HG03457 (cell line): ENCODE data around the gene TRIM3.
"Not testable (repeated sequence)": the region's sequence is repeated elsewhere in the genome, so short reads cannot be mapped to it uniquely, and the experiment has no call there.

Experiments
- ATAC-seq: cut with Tn5 transposase; IDR thresholded peaks from one replicate; pipeline ENCODE4 v1.9.1; 2021; ENCODE audit warnings: moderate number of reproducible peaks; ENCODE audit not compliant: unreplicated experiment

Gene TRIM3

DNA sequence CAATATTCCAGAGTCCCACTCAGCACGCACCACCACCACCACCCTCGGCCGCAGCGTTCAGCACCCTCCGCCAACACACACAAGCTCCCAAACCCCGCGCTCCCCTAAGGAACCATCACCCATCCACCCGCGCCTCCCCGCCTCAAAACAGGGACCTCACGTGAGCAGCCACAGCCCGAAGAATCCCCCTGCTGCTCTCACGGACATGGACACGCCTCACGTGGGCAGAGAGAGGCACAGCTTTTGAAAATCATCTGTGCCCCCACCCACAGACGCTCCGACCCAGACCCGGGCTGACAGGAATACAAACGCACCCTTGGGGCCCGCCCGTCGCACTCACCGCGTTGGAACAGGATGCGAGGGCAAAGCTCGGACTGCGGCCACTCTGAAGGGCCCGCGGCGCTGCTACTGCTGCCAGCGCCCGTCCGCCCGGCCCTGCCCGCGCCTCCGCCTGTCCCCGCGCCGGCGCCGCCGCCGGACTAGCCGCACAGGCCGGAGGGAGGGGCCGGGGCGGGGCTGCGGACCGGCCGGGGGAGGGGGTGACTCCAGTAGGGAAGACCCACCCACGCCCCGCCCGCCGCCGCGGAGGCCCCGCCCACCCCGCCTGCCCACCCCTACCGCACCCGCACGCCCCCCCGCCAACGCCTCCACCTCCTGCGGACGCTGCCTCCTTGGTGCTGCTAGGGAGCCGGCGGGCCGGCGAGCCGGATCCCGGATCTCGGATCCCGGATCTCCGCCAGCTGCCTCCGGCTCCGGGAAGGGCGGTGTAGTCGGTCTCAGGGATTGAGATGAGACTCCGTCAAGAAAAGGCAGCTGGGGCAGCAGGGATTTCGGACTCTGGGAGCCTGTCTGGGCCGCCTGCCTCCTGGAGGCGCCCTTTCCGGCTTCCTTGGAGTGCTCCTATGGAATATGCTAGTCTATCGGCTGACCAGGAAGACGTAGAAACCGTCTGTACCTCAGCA is at the start of gene TRIM3:
TSS of gene TRIM3 (minus strand) at position 491 of the 962 bp plus-strand sequence. CDS start 8,246 bp downstream, outside the sequence.
- peak; percentile 46 for ATAC-seq

DNA sequence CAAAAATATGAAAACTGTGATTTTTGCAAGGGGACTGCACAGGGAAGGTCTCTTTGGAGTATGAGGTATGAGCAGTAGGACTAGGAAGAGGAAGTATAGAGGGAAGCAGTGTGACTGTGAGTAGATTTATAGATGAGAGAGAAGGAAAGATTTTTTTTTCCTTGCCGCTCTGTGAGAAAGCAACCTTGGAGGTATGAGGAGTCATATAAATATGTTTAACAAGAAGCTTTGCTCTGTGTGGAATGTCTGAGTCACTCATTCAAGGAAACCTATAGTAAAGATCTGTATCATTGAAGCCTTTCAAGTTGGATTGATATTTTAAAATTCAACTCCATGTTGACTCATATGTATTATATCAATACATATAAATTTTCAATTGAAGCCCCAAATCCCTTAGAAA is 49.5 kb upstream of the TRIM3 start:
- ATAC-seq = no peak

DNA sequence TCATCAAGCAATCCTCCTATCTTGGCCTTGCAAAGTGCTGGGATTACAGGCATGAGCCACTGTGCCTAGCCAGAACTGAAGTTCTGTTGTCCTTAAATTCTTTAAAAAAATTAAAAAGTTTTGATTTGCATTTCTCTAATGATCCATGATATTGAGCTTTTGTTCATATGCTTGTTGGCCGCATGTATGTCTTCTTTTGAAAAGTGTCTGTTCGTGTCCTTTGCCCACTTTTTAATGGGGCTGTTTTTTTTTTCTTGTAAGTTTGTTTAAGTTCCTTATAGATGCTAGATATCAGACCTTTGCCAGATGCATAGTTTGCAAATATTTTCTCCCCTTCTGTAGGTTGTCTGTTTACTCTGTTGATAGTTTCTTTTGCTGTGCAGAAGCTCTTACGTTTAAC is 48.2 kb upstream of the TRIM3 start:
- ATAC-seq = not testable (repeated sequence)

DNA sequence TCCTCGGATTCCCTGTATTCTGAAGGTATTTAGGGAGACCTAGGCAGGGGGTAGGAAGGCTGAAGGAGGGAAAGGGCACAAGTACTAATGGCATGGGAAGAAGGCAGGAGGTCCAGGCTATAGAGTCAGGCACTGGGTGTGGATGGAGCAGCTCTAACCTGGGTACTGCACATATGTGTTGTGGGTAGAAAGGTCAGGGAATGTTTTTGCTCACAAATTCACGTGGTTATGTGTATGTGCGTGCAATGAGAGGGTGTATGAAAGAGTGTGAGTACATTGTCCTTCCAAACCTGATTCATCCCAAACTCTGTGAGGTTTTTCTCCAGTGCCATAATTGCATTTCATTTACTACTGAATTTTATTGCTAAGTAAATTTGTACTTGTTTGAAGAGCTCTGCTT is 46.5 kb upstream of the TRIM3 start:
- ATAC-seq = no peak

DNA sequence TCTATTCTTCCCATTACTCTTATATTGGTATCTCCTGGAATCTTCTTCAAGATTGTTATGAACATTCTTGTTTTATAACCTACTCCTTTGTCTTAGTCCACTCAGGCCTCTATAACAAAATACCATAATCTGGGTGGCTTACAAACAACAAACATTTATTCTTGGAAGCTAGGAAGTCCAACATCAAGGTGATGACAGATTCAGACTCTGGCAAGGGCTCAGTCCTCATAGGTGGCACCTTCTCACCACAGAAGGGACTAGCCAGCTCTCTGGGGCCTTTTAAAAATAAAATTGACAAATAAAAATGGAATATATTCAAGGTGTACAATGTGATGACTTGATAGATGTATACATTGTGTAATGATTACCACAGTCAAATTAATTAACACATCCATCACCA is 43.1 kb upstream of the TRIM3 start:
- no peak for ATAC-seq

DNA sequence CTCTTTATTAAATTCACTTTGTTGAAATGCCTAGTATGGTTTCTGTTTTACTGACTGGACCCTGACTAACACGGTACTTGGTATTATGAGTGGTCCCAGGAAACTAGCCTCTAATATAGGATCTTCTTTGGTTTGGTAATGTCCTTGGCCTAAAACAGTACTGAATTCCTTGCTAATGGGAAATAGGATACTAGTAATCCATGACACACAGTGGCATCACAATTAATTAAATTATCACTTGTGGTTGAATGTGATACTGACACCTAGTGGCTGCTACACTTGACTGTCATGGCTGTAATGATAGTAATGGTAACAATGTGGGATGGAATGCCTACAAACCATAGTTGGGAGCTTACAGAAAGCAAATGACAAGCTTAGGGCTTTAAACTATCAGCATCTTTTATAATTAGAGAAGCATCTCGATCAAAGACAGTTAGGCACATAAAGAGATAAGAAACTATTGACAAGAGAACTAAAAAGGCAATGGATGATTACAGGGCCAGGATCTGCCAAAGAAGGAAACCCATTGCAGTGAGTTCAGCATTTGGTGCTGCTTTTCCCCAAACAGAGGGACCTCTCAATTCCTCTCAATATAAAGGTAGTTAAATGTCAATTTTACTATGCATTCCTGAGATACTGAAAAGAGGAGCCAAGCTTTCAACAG is 32.0 kb upstream of the TRIM3 start:
- no peak for ATAC-seq

DNA sequence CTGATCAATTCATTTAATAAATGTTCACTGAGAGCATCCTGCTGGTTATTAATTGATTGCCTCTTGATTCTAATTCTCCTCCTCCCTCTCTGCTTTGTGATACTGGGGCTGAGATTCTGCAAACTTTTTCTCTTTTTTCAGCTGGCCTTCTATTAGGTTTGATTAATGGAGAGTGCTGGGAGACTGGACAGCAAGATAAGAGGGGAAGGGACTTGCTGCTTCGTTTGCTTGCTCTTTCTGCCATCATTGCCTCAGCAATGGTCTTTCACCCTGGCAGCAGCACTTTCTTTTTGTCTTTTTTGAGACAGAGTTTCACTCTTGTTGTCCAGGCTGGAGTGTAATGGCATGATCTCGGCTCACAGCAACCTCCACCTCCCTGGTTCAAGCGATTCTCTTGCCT is 30.4 kb upstream of the TRIM3 start:
- no peak for ATAC-seq

DNA sequence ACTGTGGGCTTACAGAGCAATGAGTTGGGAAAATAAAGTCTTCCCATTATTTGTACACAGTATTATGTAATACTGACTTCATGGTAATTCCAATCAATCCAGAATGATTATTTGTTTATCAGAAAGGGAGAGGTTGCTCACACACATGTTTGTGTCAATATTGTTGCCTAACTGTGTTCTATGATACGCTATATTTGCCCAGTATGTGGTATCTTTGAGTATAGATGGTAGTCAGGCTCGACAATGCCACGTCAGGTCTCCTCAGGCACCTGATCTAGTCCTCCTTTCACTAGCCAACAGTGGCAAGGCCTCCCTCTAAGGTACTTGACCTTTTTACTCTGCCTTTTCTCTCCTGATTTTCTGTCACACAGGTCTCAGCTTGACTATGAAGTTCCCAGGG is 28.6 kb upstream of the TRIM3 start:
- ATAC-seq = no peak

DNA sequence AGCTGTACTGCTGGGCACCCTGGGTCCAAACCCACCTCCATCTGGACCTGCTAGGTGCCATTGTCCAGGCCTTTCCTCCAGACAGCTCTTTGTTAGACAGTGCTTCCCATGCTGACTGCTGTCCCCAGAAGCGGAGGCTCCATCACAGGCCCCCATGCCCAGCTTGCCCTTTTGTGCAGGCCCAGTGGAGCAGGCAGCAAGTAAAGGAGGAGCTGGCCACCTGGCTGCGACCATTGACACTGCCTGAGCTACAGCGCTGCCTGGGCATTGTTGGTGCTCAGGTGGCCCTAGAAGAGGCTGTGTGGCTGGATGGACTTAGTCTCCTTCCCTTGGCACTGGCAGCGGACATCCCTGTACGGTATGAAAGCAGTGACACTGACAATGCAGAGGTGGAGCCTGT is 24.8 kb upstream of the TRIM3 start:
- ATAC-seq = no peak

DNA sequence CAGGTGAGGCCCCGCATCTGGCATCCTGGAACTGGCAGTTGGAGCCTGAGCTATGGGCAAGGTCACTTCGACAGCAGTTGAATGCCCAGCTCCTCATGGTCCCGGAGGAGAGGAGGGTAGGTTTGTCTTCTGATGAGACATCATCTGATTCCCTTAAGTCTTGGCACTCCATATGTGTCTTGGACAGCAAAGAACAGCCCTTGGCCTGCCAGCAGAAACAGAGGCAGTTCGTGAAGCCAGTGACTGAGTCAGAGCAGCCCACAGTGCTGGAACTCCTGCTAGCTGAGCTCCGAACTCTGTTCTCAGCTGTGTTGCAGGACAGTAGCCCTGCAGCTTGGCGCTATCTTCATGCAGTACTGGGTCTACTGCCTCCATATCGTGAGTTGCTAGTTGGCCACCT is 24.4 kb upstream of the TRIM3 start:
- no peak for ATAC-seq

DNA sequence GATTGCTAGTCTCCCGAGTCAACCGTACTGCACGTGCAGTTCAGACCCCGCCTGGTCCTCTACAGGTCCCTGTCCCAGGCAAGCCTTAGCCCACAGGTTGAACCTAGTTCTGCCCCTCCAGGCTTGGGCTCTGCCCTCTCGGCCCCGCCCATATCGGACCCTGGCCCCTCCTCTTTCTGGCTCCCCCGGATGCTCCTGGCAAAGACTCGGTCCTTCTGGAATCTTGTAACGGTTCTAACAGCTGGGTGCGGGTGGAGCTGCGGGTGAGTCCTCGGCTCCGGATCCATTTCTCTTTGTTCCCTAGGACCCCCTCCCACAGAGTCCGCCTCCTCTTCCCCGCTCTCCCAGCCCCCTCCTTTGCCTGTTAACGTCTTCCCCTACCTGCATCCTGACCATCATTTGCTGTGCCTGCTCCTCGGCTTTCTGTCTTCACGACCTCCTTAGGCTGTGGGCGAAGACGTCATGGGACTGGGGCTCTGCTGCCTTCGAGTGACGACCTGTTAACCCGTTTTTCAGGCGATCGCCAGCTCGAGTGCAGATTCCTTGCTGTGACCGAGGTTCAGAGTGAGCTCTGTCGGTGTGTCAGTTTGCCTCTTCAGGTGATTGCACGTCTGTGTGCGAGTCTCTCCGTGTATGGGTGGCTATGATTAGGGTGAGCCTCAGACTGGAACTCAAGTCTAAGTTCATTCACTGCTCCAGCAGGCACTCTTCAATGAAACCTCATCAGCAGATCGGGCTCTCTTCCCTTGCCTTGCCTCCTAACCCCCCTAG is 23.5 kb upstream of the TRIM3 start, which contains the start of gene DNHD1:
TSS of gene DNHD1 (plus strand) at position 212 of the 771 bp plus-strand sequence. CDS start 936 bp downstream, outside the sequence.
- ATAC-seq = no peak

DNA sequence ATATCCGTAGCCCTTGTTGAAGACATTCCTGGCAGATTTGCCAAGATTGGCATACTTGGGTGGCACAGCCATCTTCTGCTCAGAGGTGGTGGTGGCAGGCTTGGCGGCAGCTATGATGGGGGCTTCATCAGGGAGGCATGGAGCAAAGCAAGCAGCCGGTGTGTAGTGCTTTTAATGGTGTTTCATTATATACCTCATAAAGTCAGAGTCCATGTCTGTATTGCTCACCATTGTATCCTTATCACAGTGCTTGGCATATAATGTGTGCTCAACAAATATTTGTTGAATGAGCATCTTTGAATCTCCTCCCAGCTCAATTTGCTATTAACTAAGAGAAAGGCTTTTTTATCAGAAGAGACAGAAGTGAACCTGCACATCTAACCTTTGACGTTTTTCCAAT is 15.6 kb upstream of the TRIM3 start:
- no peak for ATAC-seq

DNA sequence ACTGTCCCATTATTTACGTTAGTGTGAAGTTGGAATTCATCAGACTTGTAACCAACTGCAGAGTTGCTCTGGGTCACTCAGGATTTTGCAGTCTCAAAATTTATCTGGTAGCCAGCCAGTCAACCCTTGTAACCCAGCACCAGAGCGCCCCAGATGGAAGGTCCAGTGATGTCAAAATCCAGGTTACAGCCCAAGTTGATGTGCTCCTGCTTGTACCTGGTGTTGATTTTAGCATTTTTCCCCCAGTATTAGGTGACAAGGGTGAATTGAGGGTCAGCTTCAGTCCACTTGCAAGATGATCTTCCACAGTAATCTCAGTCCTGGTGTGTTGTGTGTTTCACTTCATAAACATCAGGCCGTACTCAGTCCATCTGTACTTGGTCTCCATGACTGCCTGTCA is 15.1 kb upstream of the TRIM3 start:
- no peak for ATAC-seq

DNA sequence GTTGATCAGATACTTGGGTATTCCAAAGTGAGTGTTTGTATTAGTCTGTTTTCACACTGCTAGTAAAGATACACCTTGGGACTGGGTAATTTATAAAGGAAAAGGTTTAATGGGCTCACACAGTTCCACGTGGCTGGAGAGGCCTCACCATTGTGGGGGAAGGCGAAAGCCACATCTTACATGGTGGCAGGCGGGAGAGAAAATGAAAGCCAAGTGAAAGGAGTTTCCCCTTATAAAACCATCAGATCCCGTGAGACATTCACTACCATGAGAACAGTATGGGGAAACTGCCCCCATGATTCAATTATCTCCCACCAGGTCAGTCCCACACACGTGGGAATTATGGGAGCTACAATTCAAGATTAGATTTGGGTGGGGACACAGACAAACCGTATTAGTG is 14.6 kb upstream of the TRIM3 start:
- no peak for ATAC-seq

DNA sequence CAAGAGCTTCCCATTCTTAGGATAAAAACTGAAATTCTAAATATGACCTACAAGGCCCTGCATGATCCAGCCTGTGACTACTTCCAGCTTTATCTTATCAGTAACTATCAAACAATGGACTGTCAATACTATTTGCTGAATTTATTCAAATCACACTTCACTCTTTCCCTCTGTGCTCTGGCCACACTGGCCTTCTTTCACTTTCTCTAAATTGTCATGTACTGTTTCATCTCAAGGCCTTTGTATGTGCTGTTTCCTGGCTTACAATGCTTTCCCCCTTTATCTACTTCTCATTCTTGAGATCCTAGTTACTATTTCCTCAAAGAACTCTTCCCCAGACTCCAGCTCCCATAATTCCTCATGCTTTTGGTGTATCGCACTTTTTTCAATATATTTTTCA is 13.2 kb upstream of the TRIM3 start:
- no peak for ATAC-seq

DNA sequence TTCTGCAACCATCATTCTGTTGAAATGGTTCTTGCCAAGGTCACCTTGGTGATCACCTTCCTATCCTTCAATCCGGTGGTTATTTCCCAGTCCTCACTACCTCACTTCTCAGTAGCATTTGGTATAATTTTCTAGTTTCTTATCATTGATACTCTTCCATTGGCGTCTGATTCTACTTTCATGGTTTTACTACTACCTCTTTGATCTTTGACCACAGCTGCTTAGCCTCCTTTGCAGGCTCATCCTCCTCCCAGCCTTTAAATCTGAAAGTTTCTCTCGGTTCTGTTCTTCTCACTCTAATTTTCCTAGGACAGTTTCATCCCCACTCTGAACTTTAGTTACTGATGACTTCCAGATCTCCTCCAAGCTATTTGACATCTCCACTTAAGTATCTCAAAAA is 12.5 kb upstream of the TRIM3 start:
- ATAC-seq = no peak

DNA sequence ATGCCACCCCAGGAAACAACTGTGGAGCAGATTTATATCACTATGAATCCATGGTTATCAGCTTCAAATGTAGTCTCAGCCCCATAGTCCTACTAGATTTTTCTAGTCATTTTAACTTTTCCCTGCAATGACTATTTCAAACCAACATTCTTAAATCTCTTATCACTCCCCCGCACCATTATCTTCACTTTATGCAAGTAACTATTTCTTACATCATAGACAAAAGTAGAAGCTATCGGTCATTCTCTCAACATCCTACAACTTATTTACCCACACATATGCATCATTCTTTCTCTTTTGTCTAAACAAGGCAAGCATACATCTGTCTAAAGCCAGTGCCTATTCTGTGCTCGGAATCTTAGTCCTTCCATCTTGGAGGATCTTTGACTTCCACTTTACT is 11.9 kb upstream of the TRIM3 start:
- no peak for ATAC-seq

DNA sequence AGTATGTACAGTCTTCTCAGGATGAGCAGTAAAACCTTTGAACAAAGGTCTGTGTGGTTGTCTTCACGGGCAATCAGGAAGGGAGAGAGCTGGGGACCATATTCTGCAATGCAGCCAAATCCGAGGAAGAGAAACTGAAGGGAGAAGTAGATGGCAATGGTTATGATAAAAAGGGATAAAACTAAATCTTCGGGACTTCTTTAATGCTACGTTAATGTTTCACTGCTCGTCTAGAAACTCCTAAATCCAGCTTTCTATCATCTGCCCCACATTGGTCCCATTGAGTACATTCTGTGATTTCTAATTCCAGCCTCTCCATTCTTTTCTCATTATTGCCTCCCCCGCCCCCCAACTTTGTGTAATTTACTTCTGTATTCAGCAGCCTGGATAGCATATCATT is 9.3 kb upstream of the TRIM3 start:
- ATAC-seq = no peak

DNA sequence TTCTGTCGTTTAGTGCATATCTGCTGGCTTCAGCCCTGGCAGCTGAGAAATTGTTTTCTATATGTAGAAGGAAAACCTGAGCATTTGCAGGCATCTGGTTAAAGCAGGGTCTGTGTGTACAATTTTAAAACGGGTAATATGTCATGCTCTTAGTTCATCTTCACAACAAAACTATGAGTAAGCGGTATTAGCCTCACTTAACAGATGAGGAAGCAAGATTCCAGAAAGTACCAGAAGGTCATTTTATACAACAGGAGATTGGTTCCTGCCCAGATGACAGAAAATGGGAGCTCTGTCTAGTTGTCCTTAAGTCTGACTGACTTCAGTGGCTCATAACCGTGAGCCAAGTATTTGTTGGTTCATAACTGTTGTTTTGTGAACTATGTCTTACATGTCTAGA is 8.7 kb upstream of the TRIM3 start:
- ATAC-seq = no peak

DNA sequence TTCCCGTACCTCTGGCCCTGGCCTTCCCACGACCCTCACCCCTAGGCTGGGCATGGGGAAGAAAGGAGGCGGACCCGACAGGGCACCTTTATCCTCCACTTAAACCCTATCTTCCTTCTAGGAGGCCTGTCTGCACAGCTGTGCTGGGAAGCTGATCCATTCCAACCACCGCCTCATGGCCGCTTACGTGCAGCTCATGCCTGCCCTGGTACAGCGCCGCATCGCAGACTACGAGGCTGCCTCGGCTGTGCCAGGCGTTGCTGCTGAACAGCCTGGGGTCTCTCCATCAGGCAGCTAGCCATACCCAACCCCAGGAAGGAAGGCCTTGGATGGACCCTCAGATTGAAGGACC is 8.2 kb upstream of the TRIM3 start:
- ATAC-seq = no peak
